HepG2 (cell line): ENCODE measurements around the gene FOSL2. TPM values are rescaled to one million over a fixed set of nuclear protein-coding genes. Genes with fewer than 3 reads are reported as not detected.

Experiments used
- DNMT3B ChIP-seq: conservative IDR thresholded peaks from 2 replicates; pipeline ENCODE4 v1.6.1; 2016; ENCODE audit warnings: missing biosample characterization, control low read depth
- GABPA ChIP-seq, 2 experiments: IDR thresholded peaks; 2 replicates each; pipeline ENCODE4 v1.6.1; 2011 to 2016; ENCODE audit warnings: low read depth in 2 of 2, low read length in 1 of 2, missing biosample characterization in 1 of 2, missing genetic modification characterization in 1 of 2
- GABPB1 ChIP-seq: IDR thresholded peaks from 2 replicates; pipeline ENCODE4 v1.6.1; 2016; ENCODE audit warnings: mild to moderate bottlenecking, missing genetic modification reagents, moderate library complexity, missing compliant biosample characterization
- JARID2 ChIP-seq: sonication (generic); formaldehyde crosslinking; IDR thresholded peaks from 2 replicates; pipeline ENCODE4 v1.8.1; 2023; ENCODE audit warnings: missing genetic modification reagents, inconsistent platforms; ENCODE audit not compliant: insufficient replicate concordance
- MTF1 ChIP-seq: sonication (generic); formaldehyde crosslinking; IDR thresholded peaks from 2 replicates; pipeline ENCODE4 v1.5.0; 2020; ENCODE audit warnings: missing genetic modification reagents
- PHF5A ChIP-seq: IDR thresholded peaks from one replicate; pipeline ENCODE4 v1.6.1; 2018; ENCODE audit warnings: low read depth, missing genetic modification reagents; ENCODE audit not compliant: unreplicated experiment
- REST ChIP-seq, 2 experiments: IDR thresholded peaks; 2 replicates each; pipeline ENCODE4 v1.6.1; 2011 to 2012; ENCODE audit warnings: low read length in 2 of 2, borderline replicate concordance in 1 of 2, low read depth in 1 of 2, mild to moderate bottlenecking in 1 of 2, moderate library complexity in 1 of 2
- ZBTB14 ChIP-seq: sonication (generic); formaldehyde crosslinking; IDR thresholded peaks from 2 replicates; pipeline ENCODE4 v1.4.0; 2020; ENCODE audit warnings: missing genetic modification reagents
- ZMAT3 ChIP-seq: sonication (generic); formaldehyde crosslinking; conservative IDR thresholded peaks from 2 replicates; pipeline ENCODE4 v1.7.0; 2021; ENCODE audit warnings: missing genetic modification reagents
- ZNF3 ChIP-seq: IDR thresholded peaks from 2 replicates; pipeline ENCODE4 v1.7.0; 2017; ENCODE audit warnings: inconsistent platforms
- ZNF530 ChIP-seq: sonication (generic); formaldehyde crosslinking; IDR thresholded peaks from 2 replicates; pipeline ENCODE4 v1.5.0; 2020; ENCODE audit warnings: low read depth, mild to moderate bottlenecking, missing genetic modification reagents
- ZNF569 ChIP-seq: sonication (generic); formaldehyde crosslinking; IDR thresholded peaks from 2 replicates; pipeline ENCODE4 v1.5.0; 2020; ENCODE audit warnings: mild to moderate bottlenecking, missing genetic modification reagents, moderate library complexity, borderline replicate concordance
- ZNF577 ChIP-seq: sonication (generic); formaldehyde crosslinking; IDR thresholded peaks from 2 replicates; pipeline ENCODE4 v1.4.0; 2020; ENCODE audit warnings: mild to moderate bottlenecking, low read depth, missing genetic modification reagents, borderline replicate concordance
- ZNF687 ChIP-seq: sonication (generic); formaldehyde crosslinking; IDR thresholded peaks from 2 replicates; pipeline ENCODE4 v1.5.1; 2020; ENCODE audit warnings: mild to moderate bottlenecking, missing genetic modification reagents, moderate library complexity
- ZNF7 ChIP-seq: IDR thresholded peaks from 2 replicates; pipeline ENCODE4 v1.6.1; 2016; ENCODE audit warnings: missing biosample characterization, missing genetic modification reagents
- ZNF709 ChIP-seq: sonication (generic); formaldehyde crosslinking; IDR thresholded peaks from 2 replicates; pipeline ENCODE4 v1.5.0; 2020; ENCODE audit warnings: mild to moderate bottlenecking, missing genetic modification reagents
- polyA plus RNA-seq, 8 experiments: library from polyadenylated mRNA; depleted of rRNA in 3 of 8; stranded (reverse) in 7 of 8; unstranded in 1 of 8; fragments of >200 nt; fragmentation: Illumina TruSeq in 4 of 8; extraction: Trizol in 4 of 8; gene quantifications; 2 replicates each; pipeline versions ENCODE4 v1.2.1 to v1.2.3, GENCODE V29; 2011 to 2016; ENCODE audit warnings: low read depth in 4 of 8, missing spikeins in 1 of 8, mixed read lengths in 1 of 8; ENCODE audit not compliant: insufficient read depth in 1 of 8
- total RNA-seq, 5 experiments: library from RNA; depleted of rRNA; stranded (reverse); fragments of >200 nt; fragmentation: Illumina TruSeq; extraction: Trizol; gene quantifications; 2 replicates each; pipeline ENCODE4 v1.2.3, GENCODE V29; 2016; ENCODE audit warnings: low read depth in 1 of 5
- TF ChIP-seq, protein P1 (sequence below): sonication (generic); formaldehyde crosslinking; IDR thresholded peaks from 2 replicates; pipeline ENCODE4 v1.8.0; 2022; ENCODE audit warnings: missing genetic modification reagents, mild to moderate bottlenecking, inconsistent platforms, borderline replicate concordance
- TF ChIP-seq, protein P2 (sequence below): sonication (generic); formaldehyde crosslinking; IDR thresholded peaks from 2 replicates; pipeline ENCODE4 v1.8.1; 2023; ENCODE audit warnings: missing genetic modification reagents, inconsistent platforms, borderline replicate concordance

FOSL2 gene
- total and polyA plus RNA-seq, 2 of the 13 experiments (the other 11 are each of a cell fraction or from before 2014, with no cell fraction given), result 3.4 to 18.1 TPM

DNA sequence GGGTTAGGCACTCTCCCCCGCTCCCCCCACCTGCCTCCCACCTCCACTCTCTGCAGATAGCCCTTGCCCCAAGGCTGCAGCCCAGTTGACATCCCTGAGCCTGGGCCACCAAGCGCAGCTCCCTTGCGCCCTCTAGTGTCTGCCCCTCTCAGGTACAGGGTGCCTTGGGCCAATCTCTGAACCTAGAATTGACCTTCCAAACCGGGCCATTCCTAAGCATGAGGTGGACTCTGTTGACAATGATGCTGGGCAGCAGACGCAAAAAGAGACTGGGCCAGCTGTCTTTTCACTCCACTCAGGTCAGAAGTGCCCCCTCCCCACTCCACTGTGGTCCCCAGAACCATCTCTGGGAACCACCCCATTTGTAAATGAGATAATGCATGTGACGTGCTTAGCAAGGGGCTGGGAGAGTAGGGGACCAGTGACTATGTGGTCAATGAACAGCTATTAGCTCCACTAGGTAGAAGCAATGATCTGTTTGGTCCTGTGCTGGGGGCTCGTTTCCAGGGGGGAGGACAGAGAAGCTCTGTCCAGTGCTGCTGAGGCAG is 60.0 kb downstream of the FOSL2 start (continued):
- TF ChIP-seq, protein P1, sequence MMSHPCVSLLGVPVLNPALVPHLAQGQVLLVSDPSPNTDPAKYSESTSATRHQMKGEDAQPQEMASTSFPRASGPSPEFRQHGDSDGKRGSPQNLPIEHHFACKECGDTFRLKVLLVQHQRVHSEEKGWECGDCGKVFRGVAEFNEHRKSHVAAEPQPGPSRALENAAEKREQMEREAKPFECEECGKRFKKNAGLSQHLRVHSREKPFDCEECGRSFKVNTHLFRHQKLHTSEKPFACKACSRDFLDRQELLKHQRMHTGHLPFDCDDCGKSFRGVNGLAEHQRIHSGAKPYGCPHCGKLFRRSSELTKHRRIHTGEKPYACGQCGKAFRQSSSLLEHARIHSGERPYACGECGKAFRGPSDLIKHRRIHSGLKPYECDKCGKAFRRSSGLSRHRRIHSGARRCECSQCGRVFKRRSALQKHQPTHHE (CRISPR knock-in tag), result no peak
- TF ChIP-seq ZMAT3 (CRISPR knock-in tag) (no peak), ZNF530 (no peak), PHF5A (CRISPR knock-in tag) (no peak), ZNF569 (CRISPR knock-in tag) (no peak), GABPB1 (peak; percentile 52; the same call in 1 of the 2 replicates), REST (IDR thresholded peaks at IDR 0.05; ENCODE audit: borderline replicate concordance in 1 of 2, low read depth in 1 of 2, low read length in 2 of 2) (no peak), JARID2 (CRISPR knock-in tag) (no peak), ZBTB14 (CRISPR knock-in tag) (no peak), ZNF577 (CRISPR knock-in tag) (no peak), DNMT3B (CRISPR knock-in tag) (no peak), MTF1 (CRISPR knock-in tag) (no peak), GABPA (IDR thresholded peaks at IDR 0.05; ENCODE audit: low read depth, low read length) (no peak), GABPA (CRISPR knock-in tag; IDR thresholded peaks at IDR 0.05; ENCODE audit: low read depth) (no peak), ZNF3 (CRISPR knock-in tag) (no peak), ZNF7 (CRISPR knock-in tag) (no peak), ZNF687 (CRISPR knock-in tag) (peak; percentile 61), ZNF709 (CRISPR knock-in tag) (no peak)
- TF ChIP-seq, protein P2, sequence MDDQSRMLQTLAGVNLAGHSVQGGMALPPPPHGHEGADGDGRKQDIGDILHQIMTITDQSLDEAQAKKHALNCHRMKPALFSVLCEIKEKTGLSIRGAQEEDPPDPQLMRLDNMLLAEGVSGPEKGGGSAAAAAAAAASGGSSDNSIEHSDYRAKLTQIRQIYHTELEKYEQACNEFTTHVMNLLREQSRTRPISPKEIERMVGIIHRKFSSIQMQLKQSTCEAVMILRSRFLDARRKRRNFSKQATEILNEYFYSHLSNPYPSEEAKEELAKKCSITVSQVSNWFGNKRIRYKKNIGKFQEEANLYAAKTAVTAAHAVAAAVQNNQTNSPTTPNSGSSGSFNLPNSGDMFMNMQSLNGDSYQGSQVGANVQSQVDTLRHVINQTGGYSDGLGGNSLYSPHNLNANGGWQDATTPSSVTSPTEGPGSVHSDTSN, result no peak
